HL-60 (cell line): ENCODE results near the gene SREBF1.

Source experiments
- POLR2AphosphoS5 ChIP-seq: IDR thresholded peaks from 2 replicates; pipeline ENCODE4 v1.6.1; 2012; ENCODE audit warnings: low read depth
- TF ChIP-seq, protein P1 (sequence below): IDR thresholded peaks from one replicate; pipeline ENCODE4 v1.5.1; 2011; ENCODE audit warnings: low read length, control low read depth, inconsistent platforms; ENCODE audit not compliant: insufficient read depth

DNA sequence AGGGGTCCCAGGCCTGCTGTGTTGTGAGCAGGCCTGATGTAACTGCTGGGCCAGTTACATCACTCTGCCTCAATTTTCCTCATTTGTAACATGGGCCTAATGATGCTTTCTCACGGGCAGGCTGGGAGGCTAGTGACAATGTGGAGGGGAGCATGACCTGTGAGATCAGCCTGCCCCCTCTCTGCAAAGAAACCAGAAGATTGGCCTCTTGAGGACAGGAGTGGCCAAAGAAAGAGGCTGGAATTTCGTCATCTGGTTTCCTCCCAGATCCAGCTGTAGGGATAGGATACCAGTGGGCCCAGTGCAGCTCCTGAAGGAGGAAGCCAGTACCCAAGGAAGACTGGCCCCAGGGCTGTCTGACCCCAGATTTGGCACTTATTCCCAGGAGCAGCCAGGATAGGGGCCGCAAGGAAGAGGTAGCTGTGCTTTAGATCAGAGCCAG is 615 bp upstream of the SREBF1 start:
- TF ChIP-seq, protein P1, sequence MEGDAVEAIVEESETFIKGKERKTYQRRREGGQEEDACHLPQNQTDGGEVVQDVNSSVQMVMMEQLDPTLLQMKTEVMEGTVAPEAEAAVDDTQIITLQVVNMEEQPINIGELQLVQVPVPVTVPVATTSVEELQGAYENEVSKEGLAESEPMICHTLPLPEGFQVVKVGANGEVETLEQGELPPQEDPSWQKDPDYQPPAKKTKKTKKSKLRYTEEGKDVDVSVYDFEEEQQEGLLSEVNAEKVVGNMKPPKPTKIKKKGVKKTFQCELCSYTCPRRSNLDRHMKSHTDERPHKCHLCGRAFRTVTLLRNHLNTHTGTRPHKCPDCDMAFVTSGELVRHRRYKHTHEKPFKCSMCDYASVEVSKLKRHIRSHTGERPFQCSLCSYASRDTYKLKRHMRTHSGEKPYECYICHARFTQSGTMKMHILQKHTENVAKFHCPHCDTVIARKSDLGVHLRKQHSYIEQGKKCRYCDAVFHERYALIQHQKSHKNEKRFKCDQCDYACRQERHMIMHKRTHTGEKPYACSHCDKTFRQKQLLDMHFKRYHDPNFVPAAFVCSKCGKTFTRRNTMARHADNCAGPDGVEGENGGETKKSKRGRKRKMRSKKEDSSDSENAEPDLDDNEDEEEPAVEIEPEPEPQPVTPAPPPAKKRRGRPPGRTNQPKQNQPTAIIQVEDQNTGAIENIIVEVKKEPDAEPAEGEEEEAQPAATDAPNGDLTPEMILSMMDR, result no peak
- TF ChIP-seq POLR2AphosphoS5, result no peak
